DMS79 (cell line): ENCODE data around the gene NFE2L1.

ENCODE experiments used
- DNase-seq: peaks from one replicate; lab custom pipeline; 2025; lab: John Stamatoyannopoulos, UW

NFE2L1 gene

GRCh38 chr17:48047113-48047740 lies 932 bp upstream of the NFE2L1 start:
- DNase-seq = no peak

- DNase-seq = peak; percentile 60
Measured at GRCh38 chr17:48048384-48049126, 396 bp downstream of the NFE2L1 start.

- DNase-seq = no peak
Measured at GRCh38 chr17:48051283-48051682, 3.1 kb downstream of the NFE2L1 start.

- DNase-seq = no peak
Measured at GRCh38 chr17:48051706-48052486, 3.7 kb downstream of the NFE2L1 start.

GRCh38 chr17:48052956-48053757 lies 5.0 kb downstream of the NFE2L1 start:
- peak; percentile 37 for DNase-seq

- no peak for DNase-seq
Measured at GRCh38 chr17:48053758-48054237, 5.6 kb downstream of the NFE2L1 start.

GRCh38 chr17:48054238-48055185 lies 6.4 kb downstream of the NFE2L1 start:
- DNase-seq = peak; percentile 92

- no peak for DNase-seq
Measured at GRCh38 chr17:48055531-48056245, 7.5 kb downstream of the NFE2L1 start.

- DNase-seq = no peak
Measured at GRCh38 chr17:48056246-48056745, 8.1 kb downstream of the NFE2L1 start.

GRCh38 chr17:48056879-48057278 lies 8.7 kb downstream of the NFE2L1 start:
- no peak for DNase-seq

GRCh38 chr17:48057626-48058025 lies 9.5 kb downstream of the NFE2L1 start:
- DNase-seq = no peak

GRCh38 chr17:48058393-48059124 lies 10.4 kb downstream of the NFE2L1 start:
- no peak for DNase-seq

- no peak for DNase-seq
Measured at GRCh38 chr17:48059125-48059668, 11.0 kb downstream of the NFE2L1 start.

- DNase-seq = no peak
Measured at GRCh38 chr17:48060249-48060648, 12.1 kb downstream of the NFE2L1 start.

- no peak for DNase-seq
Measured at GRCh38 chr17:48062273-48062672, 14.1 kb downstream of the NFE2L1 start.

GRCh38 chr17:48064638-48065037 lies 16.5 kb downstream of the NFE2L1 start:
- DNase-seq = no peak

GRCh38 chr17:48066192-48066591 lies 18.0 kb downstream of the NFE2L1 start:
- DNase-seq = no peak

- DNase-seq = no peak
Measured at GRCh38 chr17:48066656-48067055, 18.5 kb downstream of the NFE2L1 start.

- no peak for DNase-seq
Measured at GRCh38 chr17:48067245-48067644, 19.1 kb downstream of the NFE2L1 start.
